ENCODE results near the gene AMPH.
"Not testable (repeated sequence)": the region's sequence is repeated elsewhere in the genome, so short reads cannot be mapped to it uniquely, and the experiment has no call there.

Gene AMPH

GRCh38 chr7:38349126-38349795 is 281.9 kb downstream of the AMPH start:
- peak; percentile 77 for DNase-seq

- peak; percentile 92 for DNase-seq
These were observed 285.6 kb downstream of the AMPH start for GRCh38 chr7:38345299-38346172.

- not testable (repeated sequence) for DNase-seq
These were observed 286.4 kb downstream of the AMPH start for GRCh38 chr7:38344741-38345140.

GRCh38 chr7:38342135-38342534 is 289.0 kb downstream of the AMPH start:
- DNase-seq: not testable (repeated sequence)

GRCh38 chr7:38341172-38341705 is 289.9 kb downstream of the AMPH start:
- peak; percentile 99 for DNase-seq

- peak; percentile 38 for DNase-seq
These were observed 291.0 kb downstream of the AMPH start for GRCh38 chr7:38339953-38340819.

GRCh38 chr7:38336148-38336515 is 295.0 kb downstream of the AMPH start:
- not testable (repeated sequence) for DNase-seq

GRCh38 chr7:38335492-38336147 is 295.6 kb downstream of the AMPH start:
- peak; percentile 99 for DNase-seq

- DNase-seq: peak; percentile 90
These were observed 296.1 kb downstream of the AMPH start for GRCh38 chr7:38335128-38335491.

- no peak for DNase-seq
These were observed 297.0 kb downstream of the AMPH start for GRCh38 chr7:38334163-38334562.

All from inflammatory macrophage treated with lipopolysaccharide for 4 hours (primary cell).